Measurements from ENCODE around the gene SAMHD1.

The SAMHD1 gene

GRCh38 chr20:36873498-36874189, 77.9 kb downstream of the SAMHD1 start:
- no peak for DNase-seq (ENCODE audit: low read depth in 2 of 2, low spot score in 1 of 2)

- DNase-seq (ENCODE audit: low read depth in 2 of 2, low spot score in 1 of 2): no peak
These were observed 78.7 kb downstream of the SAMHD1 start for GRCh38 chr20:36872852-36873251.

- no peak for DNase-seq (ENCODE audit: low read depth in 2 of 2, low spot score in 1 of 2)
These were observed 79.6 kb downstream of the SAMHD1 start for GRCh38 chr20:36871640-36872570.

DNA sequence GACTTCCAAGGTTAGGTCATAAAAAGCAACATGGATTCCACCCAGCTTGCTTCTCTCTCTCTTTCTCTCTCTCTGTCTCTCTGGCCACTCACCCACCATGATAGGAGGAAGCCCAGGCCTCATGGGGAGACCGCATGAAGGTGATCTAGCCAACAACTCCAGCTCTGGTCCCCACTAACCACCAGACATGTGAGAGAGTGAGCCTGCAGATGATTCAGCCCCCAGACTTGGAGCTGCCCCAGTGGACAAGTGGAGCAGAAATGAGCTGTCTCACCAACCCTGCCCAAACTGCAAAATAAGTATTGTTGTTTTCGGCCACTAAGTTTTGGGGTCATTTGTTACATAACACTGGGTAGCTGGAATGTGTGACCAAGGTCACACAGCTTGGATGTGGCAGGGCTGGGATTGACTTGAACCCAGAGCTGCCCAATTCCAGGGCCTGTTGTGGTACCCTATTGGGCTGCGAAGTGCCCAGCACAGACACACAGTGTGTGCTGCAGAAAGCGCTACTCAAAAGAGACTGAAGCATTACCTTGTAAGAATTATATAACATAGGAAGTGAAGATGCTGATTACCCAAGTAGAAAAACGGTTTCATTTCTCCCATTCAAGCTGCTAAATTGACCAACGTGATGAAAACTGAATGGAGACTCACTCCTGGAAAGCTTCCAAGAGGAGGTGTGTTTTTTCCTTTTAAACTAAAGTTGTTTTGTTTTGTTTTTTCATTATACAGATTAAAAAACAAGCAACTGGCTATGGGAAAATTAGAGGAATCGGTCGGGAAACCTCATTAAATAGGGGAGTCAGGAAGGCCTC, 84.6 kb downstream of the SAMHD1 start:
- no peak for DNase-seq (ENCODE audit: low read depth in 2 of 2, low spot score in 1 of 2)

DNA sequence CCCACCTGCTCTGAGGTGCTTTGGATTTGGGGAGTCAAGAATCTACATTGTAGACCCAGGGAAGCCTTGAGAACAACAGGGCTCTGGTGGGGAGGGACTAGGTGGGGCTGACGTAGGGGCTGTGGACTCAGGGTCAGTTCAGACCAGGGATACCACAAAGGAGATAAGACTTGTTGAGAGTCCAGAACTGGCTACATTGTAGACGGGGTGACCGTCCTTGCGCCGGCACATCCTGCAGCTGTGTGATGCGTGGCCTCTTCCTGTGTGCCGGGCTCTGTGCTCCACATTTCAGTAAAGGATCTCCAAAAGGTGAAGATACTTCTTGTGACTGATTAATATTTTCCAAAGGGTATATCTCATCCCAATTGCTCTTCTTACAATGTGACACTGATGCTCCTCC, 85.3 kb downstream of the SAMHD1 start:
- no peak for DNase-seq (ENCODE audit: low read depth in 2 of 2, low spot score in 1 of 2)

DNA sequence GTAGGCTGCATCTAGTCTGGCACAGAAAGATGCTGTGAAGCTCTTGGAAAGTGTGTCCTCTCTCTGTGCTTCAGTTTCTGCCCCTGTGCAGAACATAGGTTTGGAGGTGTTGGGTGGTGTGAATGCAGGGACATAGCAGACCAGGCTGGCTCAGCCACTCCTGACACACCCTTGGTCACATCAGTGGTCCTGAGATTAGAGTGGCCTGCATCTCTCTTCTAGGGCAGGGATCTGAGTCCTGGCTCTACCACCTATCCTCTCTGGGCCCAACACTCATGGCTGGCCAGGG, 85.7 kb downstream of the SAMHD1 start:
- no peak for DNase-seq (ENCODE audit: low read depth in 2 of 2, low spot score in 1 of 2)

DNA sequence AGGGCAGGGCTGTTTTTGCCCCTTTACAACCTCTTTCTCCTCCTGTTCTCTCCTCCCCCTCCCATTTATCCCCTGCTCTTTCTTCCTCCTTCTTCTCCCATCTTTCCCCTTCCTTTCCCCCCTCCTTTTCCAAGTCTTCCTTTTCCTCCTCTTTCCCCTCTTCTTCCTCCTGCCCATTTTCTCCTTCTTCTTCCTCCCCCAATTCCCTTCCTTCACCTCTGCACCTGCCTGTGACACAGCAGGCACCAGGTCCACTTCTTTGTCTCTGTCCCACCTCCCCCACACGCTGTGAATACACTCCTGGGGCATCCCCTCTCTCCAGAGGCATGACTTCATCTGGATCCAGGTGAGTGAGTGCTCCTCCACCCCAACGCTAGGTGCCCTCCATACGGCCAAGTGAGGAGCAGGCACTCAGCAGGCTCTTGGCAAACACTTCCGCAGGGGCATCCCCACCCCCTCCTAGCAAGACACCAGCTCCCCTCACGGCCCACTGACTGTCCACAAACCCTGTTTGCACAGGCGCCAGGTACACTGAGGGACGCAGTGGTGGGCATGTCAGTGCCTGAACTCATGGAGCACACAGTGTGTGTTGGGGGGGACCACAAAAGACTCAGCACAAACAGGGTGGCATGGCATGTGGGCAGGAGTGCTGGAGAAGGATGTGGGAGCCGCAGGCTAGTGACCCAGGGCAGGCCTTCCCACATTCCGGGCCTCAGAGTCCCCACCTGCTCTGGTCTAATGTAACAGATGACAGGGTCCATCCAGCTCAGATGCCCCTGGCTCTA, 86.2 kb downstream of the SAMHD1 start:
- no peak for DNase-seq (ENCODE audit: low read depth in 2 of 2, low spot score in 1 of 2)

DNA sequence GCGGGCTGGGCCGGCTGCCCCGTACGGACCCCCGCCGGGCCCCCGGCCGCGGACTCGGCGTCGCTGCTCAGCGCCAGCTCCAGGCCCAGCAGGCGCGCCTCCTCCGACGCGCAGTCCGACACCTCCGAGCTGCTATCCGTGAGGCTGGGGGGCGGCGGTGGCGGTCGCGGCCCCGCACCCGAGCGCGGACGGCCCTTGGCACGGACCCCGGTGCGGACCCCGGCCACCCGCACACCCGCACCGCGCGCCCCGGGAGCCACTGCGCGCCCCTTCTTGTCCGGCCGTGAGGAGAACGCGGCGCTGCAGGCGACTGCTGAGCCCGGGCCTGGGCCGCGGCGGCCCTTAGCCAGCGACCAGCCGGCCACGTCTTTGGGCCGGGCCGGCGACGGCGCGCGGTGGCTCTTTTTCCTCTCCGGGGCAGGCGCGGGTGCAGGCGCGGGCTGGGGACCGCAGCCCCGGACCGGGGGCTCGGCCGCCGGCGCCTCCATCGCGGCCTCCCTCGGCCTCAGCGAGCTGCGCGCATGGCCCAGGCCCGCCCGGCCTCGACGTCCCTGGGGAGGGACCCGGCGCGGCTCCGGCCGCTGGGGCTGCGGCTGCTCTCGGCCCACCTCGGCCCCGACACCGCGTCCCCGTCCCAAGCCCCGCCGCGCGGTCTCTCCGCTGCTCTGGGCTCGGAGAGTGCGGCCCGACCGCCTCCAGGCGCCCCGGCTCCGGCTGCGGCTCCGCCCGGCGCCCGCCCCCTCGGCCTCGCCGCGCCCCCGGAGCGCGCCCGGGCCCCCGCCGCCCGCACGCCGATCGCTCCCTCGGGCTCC, 88.4 kb downstream of the SAMHD1 start:
- peak in 1 of 2 donors; percentile 7 for DNase-seq (ENCODE audit: low read depth in 2 of 2, low spot score in 1 of 2)

GRCh38 chr20:36861875-36862801, 89.4 kb downstream of the SAMHD1 start:
- no peak for DNase-seq (ENCODE audit: low read depth in 2 of 2, low spot score in 1 of 2)

DNA sequence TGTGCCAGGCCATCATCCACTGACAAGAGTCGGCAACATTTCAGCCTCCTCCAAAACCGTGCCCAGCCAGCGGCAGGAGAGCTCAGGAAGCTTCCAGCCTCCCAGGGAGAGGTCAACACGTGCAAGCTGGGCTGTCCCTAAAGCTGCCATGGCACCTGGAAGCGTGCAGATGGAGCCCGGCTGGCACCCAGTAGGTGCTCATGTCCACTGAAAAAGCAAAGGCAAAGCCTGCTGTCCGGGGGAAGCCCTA, 90.0 kb downstream of the SAMHD1 start:
- DNase-seq (ENCODE audit: low read depth in 2 of 2, low spot score in 1 of 2): no peak

DNA sequence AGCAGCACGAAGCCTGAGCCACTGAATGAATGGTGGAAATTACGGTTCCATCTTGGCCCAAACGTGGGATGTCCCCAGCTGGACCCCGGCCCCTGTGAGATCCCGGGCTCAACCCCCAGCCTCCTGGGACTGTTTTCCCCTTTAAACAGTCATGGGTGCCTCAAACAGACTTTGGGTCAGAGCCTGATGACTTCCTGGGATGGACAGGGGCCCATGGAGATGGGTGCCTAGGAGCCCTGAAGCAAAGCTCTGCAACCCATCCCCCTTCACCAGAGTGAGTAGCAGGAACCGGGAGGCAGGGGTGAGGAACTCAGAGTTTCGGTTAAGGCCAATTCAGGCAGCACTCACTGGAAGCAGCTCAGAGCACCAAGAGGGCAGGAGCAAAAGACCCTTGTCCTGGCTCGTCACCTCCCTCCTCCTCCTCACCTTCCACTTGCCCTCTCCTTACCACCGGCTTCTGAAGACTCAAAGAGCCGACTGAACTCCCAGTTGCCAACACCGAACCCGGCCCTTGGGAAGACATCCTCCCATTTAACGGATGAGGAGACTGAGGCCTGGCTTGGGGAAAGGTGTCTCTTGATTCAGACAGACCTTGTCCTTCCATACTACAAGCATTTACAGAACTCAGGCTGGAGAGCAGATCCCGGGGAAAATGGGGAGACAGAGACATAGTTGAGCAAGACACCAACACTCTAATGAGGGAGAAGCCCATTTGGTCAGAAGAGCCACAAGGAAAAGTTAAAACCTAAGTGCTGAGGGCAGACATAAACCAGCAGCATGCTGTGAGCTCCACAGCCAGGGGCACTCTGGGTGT, 90.5 kb downstream of the SAMHD1 start:
- no peak for DNase-seq (ENCODE audit: low read depth in 2 of 2, low spot score in 1 of 2)

- no peak for DNase-seq (ENCODE audit: low read depth in 2 of 2, low spot score in 1 of 2)
These were observed 91.2 kb downstream of the SAMHD1 start for GRCh38 chr20:36860339-36860738.

DNA sequence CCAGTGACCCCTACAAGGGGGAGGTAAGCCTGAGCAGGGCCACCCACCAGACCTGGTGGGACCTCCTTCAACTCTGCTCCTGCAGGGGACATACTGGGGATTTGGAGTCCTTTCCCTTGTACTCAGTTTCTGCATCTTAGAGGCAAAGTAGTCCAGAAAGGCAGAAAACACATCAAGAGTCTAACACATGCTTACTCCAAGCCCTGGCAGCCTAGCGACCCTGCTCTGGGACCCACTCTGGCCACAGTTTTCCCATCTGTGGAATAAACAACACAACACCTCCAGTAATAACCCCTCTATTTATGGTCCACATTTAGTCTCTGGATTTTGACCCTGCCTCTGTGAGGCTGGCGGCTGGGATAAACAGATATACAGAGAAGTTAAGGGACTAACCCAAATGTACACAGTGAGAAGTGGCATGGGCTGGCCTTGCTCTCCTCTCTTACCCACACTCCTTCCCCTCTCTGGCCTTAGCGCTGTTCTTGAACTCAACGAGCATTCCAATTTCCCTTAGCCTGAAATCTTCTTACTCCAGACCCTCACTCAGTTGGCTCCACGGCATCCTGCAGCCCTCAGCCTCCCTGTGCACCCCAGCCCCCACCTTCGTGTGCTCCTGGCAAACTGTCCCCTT, 91.7 kb downstream of the SAMHD1 start:
- DNase-seq (ENCODE audit: low read depth in 2 of 2, low spot score in 1 of 2): no peak

DNA sequence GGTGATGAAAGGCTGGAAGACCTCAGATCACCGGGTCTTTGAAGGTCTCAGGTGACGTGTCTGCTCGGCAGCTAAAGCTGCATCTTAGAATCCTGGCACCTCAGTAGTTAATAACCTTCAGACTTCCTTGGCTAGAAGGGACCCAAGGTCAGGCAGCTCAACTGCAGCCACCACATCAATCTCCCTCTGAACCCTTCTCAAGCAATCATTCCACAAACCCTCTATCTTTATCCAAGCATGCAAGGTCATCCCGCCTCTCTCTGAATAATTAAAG, 92.3 kb downstream of the SAMHD1 start:
- no peak for DNase-seq (ENCODE audit: low read depth in 2 of 2, low spot score in 1 of 2)

- DNase-seq (ENCODE audit: low read depth in 2 of 2, low spot score in 1 of 2): no peak
These were observed 94.5 kb downstream of the SAMHD1 start for GRCh38 chr20:36856691-36857635.

- no peak for DNase-seq (ENCODE audit: low read depth in 2 of 2, low spot score in 1 of 2)
These were observed 95.3 kb downstream of the SAMHD1 start for GRCh38 chr20:36856195-36856594.

DNA sequence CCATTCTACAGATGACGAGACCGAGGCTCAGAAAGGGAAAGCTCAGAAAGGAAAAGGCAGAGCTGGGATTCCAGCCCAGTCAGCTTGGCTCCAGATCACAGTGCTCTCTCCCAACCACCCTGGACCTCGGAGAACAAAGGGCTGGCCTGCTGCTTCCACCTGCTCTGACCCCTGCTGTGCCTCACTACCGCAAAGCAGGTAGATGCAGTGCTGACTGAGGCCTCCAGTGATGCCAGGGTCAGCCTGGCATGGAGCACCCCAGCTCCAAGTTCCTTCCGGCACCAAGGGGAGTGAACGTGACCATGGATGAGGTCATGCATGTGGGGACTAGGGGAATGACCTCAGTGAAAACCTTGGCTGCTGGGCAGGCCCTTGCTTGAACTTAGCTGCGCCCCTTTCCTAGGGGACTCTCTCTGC, 96.3 kb downstream of the SAMHD1 start:
- no peak for DNase-seq (ENCODE audit: low read depth in 2 of 2, low spot score in 1 of 2)

All from stimulated activated CD8-positive, alpha-beta memory T cell treated with anti-CD3 and anti-CD28 coated beads, Interleukin-4, amount 100 ng/mL, for 4 hours (primary cell).